HepG2 (cell line): ENCODE data around the gene DIABLO. TPM values are rescaled to one million over a fixed set of nuclear protein-coding genes. Genes with fewer than 3 reads are reported as not detected.

Source experiments
- KLF13 ChIP-seq: sonication (generic); formaldehyde crosslinking; IDR thresholded peaks from 2 replicates; pipeline ENCODE4 v1.4.0; 2020; ENCODE audit warnings: mild to moderate bottlenecking, missing genetic modification reagents
- KMT2B ChIP-seq: IDR thresholded peaks from 2 replicates; pipeline ENCODE4 v1.6.1; 2016; ENCODE audit warnings: missing genetic modification reagents, missing compliant biosample characterization
- MIER3 ChIP-seq: IDR thresholded peaks from 2 replicates; pipeline ENCODE4 v1.6.1; 2016; ENCODE audit warnings: missing compliant biosample characterization, borderline replicate concordance
- NFIB ChIP-seq: sonication (generic); formaldehyde crosslinking; IDR thresholded peaks from 2 replicates; pipeline ENCODE4 v1.9.0; 2021; ENCODE audit warnings: missing genetic modification reagents, mild to moderate bottlenecking, borderline replicate concordance
- NFYB ChIP-seq: sonication (generic); formaldehyde crosslinking; IDR thresholded peaks from 2 replicates; pipeline ENCODE4 v1.4.0; 2020; ENCODE audit warnings: missing genetic modification reagents
- POLR2G ChIP-seq: fragments of 200-400 bp; formaldehyde crosslinking; IDR thresholded peaks from 2 replicates; pipeline ENCODE4 v1.6.1; 2018; ENCODE audit warnings: mild to moderate bottlenecking, low read depth, low read length, moderate library complexity
- RAD51 ChIP-seq: fragments of 450-650 bp; IDR thresholded peaks from 2 replicates; pipeline ENCODE4 v1.6.1; 2016; ENCODE audit warnings: borderline replicate concordance
- RARG ChIP-seq: sonication (generic); formaldehyde crosslinking; IDR thresholded peaks from 2 replicates; pipeline ENCODE4 v1.4.0; 2020; ENCODE audit warnings: low read depth, mild to moderate bottlenecking, missing genetic modification reagents
- RFX3 ChIP-seq: IDR thresholded peaks from 2 replicates; pipeline ENCODE4 v1.6.1; 2016; ENCODE audit warnings: missing biosample characterization, missing genetic modification reagents
- TAF15 ChIP-seq: fragments of 200-400 bp; formaldehyde crosslinking; IDR thresholded peaks from one replicate; pipeline ENCODE4 v1.6.1; 2018; ENCODE audit warnings: mild to moderate bottlenecking, low read depth, low read length; ENCODE audit not compliant: poor library complexity, severe bottlenecking
- YEATS2 ChIP-seq: sonication (generic); formaldehyde crosslinking; IDR thresholded peaks from 2 replicates; pipeline ENCODE4 v1.4.0; 2020; ENCODE audit warnings: missing genetic modification reagents, borderline replicate concordance
- YY1 ChIP-seq: IDR thresholded peaks from 2 replicates; pipeline ENCODE4 v1.6.1; 2011; ENCODE audit warnings: low read length, low read depth, moderate library complexity, mild to moderate bottlenecking; ENCODE audit not compliant: insufficient read depth, insufficient replicate concordance
- ZBTB42 ChIP-seq: sonication (generic); formaldehyde crosslinking; IDR thresholded peaks from 2 replicates; pipeline ENCODE4 v1.5.0; 2020; ENCODE audit warnings: mild to moderate bottlenecking, missing genetic modification reagents
- ZNF180 ChIP-seq: sonication (generic); formaldehyde crosslinking; IDR thresholded peaks from 2 replicates; pipeline ENCODE4 v1.4.0; 2020; ENCODE audit warnings: low read depth, missing genetic modification reagents, borderline replicate concordance
- ZNF547 ChIP-seq: sonication (generic); formaldehyde crosslinking; IDR thresholded peaks from 2 replicates; pipeline ENCODE4 v1.5.1; 2020; ENCODE audit warnings: mild to moderate bottlenecking, missing genetic modification reagents
- ZNF646 ChIP-seq: sonication (generic); formaldehyde crosslinking; IDR thresholded peaks from 2 replicates; pipeline ENCODE4 v1.9.0; 2021; ENCODE audit warnings: mild to moderate bottlenecking, missing genetic modification reagents
- polyA plus RNA-seq, 8 experiments: library from polyadenylated mRNA; depleted of rRNA in 3 of 8; stranded (reverse) in 7 of 8; unstranded in 1 of 8; fragments of >200 nt; fragmentation: Illumina TruSeq in 4 of 8; extraction: Trizol in 4 of 8; gene quantifications; 2 replicates each; pipeline versions ENCODE4 v1.2.1 to v1.2.3, GENCODE V29; 2011 to 2016; ENCODE audit warnings: low read depth in 4 of 8, missing spikeins in 1 of 8, mixed read lengths in 1 of 8; ENCODE audit not compliant: insufficient read depth in 1 of 8
- total RNA-seq, 5 experiments: library from RNA; depleted of rRNA; stranded (reverse); fragments of >200 nt; fragmentation: Illumina TruSeq; extraction: Trizol; gene quantifications; 2 replicates each; pipeline ENCODE4 v1.2.3, GENCODE V29; 2016; ENCODE audit warnings: low read depth in 1 of 5
- TF ChIP-seq, protein P1 (sequence below): sonication (generic); formaldehyde crosslinking; IDR thresholded peaks from 2 replicates; pipeline ENCODE4 v1.4.0; 2020; ENCODE audit warnings: mild to moderate bottlenecking, low read depth, missing genetic modification reagents
- TF ChIP-seq, protein P2 (sequence below): sonication (generic); formaldehyde crosslinking; IDR thresholded peaks from 2 replicates; pipeline ENCODE4 v1.9.0; 2021; ENCODE audit warnings: missing genetic modification reagents, borderline replicate concordance
- TF ChIP-seq, protein P3 (sequence below): sonication (generic); formaldehyde crosslinking; IDR thresholded peaks from 2 replicates; pipeline ENCODE4 v1.4.0; 2020; ENCODE audit warnings: missing genetic modification reagents

The DIABLO gene
- total and polyA plus RNA-seq, 2 of the 13 experiments (the other 11 are each of a cell fraction or from before 2014, with no cell fraction given): 20.7 to 70.9 TPM

- TF ChIP-seq MIER3 (no peak; the same call in 1 of the 2 replicates), RFX3 (no peak; the same call in 1 of the 2 replicates), YY1 (peak; percentile 98), KLF13 (CRISPR knock-in tag) (peak; percentile 83; the same call in 1 of the 2 replicates), ZNF646 (CRISPR knock-in tag) (no peak), KMT2B (CRISPR knock-in tag) (peak; percentile 94), POLR2G (peak; percentile 98), TAF15 (no peak), ZNF180 (CRISPR knock-in tag) (no peak), NFYB (CRISPR knock-in tag) (peak; percentile 80), ZBTB42 (CRISPR knock-in tag) (0 out of 2 replicates have a peak, but pooled peaks have one; percentile 20), NFIB (CRISPR knock-in tag) (no peak), ZNF547 (CRISPR knock-in tag) (no peak), YEATS2 (CRISPR knock-in tag) (peak; percentile 93), RAD51 (no peak), RARG (CRISPR knock-in tag) (no peak)
- TF ChIP-seq, protein P1, sequence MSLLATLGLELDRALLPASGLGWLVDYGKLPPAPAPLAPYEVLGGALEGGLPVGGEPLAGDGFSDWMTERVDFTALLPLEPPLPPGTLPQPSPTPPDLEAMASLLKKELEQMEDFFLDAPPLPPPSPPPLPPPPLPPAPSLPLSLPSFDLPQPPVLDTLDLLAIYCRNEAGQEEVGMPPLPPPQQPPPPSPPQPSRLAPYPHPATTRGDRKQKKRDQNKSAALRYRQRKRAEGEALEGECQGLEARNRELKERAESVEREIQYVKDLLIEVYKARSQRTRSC (CRISPR knock-in tag): no peak; the same call in 1 of the 2 replicates
- TF ChIP-seq, protein P2, sequence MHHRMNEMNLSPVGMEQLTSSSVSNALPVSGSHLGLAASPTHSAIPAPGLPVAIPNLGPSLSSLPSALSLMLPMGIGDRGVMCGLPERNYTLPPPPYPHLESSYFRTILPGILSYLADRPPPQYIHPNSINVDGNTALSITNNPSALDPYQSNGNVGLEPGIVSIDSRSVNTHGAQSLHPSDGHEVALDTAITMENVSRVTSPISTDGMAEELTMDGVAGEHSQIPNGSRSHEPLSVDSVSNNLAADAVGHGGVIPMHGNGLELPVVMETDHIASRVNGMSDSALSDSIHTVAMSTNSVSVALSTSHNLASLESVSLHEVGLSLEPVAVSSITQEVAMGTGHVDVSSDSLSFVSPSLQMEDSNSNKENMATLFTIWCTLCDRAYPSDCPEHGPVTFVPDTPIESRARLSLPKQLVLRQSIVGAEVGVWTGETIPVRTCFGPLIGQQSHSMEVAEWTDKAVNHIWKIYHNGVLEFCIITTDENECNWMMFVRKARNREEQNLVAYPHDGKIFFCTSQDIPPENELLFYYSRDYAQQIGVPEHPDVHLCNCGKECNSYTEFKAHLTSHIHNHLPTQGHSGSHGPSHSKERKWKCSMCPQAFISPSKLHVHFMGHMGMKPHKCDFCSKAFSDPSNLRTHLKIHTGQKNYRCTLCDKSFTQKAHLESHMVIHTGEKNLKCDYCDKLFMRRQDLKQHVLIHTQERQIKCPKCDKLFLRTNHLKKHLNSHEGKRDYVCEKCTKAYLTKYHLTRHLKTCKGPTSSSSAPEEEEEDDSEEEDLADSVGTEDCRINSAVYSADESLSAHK (CRISPR knock-in tag): 0 out of 2 replicates have a peak, but pooled peaks have one; percentile 72
- TF ChIP-seq, protein P3, sequence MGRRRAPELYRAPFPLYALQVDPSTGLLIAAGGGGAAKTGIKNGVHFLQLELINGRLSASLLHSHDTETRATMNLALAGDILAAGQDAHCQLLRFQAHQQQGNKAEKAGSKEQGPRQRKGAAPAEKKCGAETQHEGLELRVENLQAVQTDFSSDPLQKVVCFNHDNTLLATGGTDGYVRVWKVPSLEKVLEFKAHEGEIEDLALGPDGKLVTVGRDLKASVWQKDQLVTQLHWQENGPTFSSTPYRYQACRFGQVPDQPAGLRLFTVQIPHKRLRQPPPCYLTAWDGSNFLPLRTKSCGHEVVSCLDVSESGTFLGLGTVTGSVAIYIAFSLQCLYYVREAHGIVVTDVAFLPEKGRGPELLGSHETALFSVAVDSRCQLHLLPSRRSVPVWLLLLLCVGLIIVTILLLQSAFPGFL (CRISPR knock-in tag): no peak
Observed at GRCh38 chr12:122225683-122226365, at the start of gene DIABLO (continued).
